Neuronal stem cell (in vitro differentiated cells): Measurements from ENCODE around the gene KRT24.

Experiments used
- DNase-seq: peaks from one replicate; pipeline ENCODE4 v3.0.0-alpha.2; 2013; ENCODE audit warnings: low spot score
- H2AFZ ChIP-seq: one replicate; pipeline ENCODE4 v1.6.1; 2013; ENCODE audit warnings: mild to moderate bottlenecking, low read length, inconsistent platforms
- H2AK5ac ChIP-seq: 2 replicates; pipeline ENCODE4 v1.6.1; 2013; ENCODE audit warnings: low read depth, mild to moderate bottlenecking, inconsistent platforms, low read length, moderate library complexity, mixed read lengths
- H2BK120ac ChIP-seq: 2 replicates; pipeline ENCODE4 v1.6.1; 2013; ENCODE audit warnings: low read depth, mild to moderate bottlenecking, inconsistent platforms, low read length, moderate library complexity, mixed read lengths
- H2BK12ac ChIP-seq: one replicate; pipeline ENCODE4 v1.6.1; 2013; ENCODE audit warnings: low read length, inconsistent platforms
- H2BK15ac ChIP-seq: 2 replicates; pipeline ENCODE4 v1.6.1; 2013; ENCODE audit warnings: mild to moderate bottlenecking, low read length, inconsistent platforms, mixed read lengths
- H2BK5ac ChIP-seq: one replicate; pipeline ENCODE4 v1.6.1; 2013; ENCODE audit warnings: inconsistent platforms, mild to moderate bottlenecking, low read length, moderate library complexity
- H3K14ac ChIP-seq: one replicate; pipeline ENCODE4 v1.6.1; 2013; ENCODE audit warnings: low read length, inconsistent platforms
- H3K18ac ChIP-seq: 2 replicates; pipeline ENCODE4 v1.6.1; 2013; ENCODE audit warnings: low read length, inconsistent platforms
- H3K23ac ChIP-seq: 2 replicates; pipeline ENCODE4 v1.6.1; 2013; ENCODE audit warnings: low read depth, mild to moderate bottlenecking, mixed read lengths, low read length, inconsistent platforms; ENCODE audit not compliant: poor library complexity
- H3K27ac ChIP-seq: replicated peaks from 3 replicates; pipeline ENCODE4 v1.5.1; 2013; ENCODE audit warnings: low read length, inconsistent platforms
- H3K27me3 ChIP-seq, 3 experiments: 2 replicates each; pipeline ENCODE4 v1.6.1; 2013; ENCODE audit warnings: low read length in 3 of 3, mild to moderate bottlenecking in 2 of 3, inconsistent platforms in 1 of 3, low read depth in 1 of 3, mixed read lengths in 1 of 3, moderate library complexity in 1 of 3; ENCODE audit not compliant: control insufficient read depth in 3 of 3, insufficient read depth in 3 of 3
- H3K36me3 ChIP-seq, 2 donors: replicated peaks in 1 of 2; 2 replicates each; pipeline ENCODE4 v1.6.1; 2013; ENCODE audit warnings: low read length in 2 of 2; ENCODE audit not compliant: control insufficient read depth in 2 of 2, insufficient read depth in 2 of 2
- H3K4ac ChIP-seq: 2 replicates; pipeline ENCODE4 v1.6.1; 2013; ENCODE audit warnings: inconsistent platforms, mild to moderate bottlenecking, low read length, moderate library complexity
- H3K4me1 ChIP-seq, 2 donors: 1 replicate in 1 of 2; 2 replicates in 1 of 2; pipeline ENCODE4 v1.6.1; 2013; ENCODE audit warnings: low read length in 2 of 2, low read depth in 1 of 2; ENCODE audit not compliant: control insufficient read depth in 2 of 2, insufficient read depth in 1 of 2
- H3K4me2 ChIP-seq: one replicate; pipeline ENCODE4 v1.6.1; 2013; ENCODE audit warnings: mild to moderate bottlenecking, low read length, inconsistent platforms; ENCODE audit not compliant: insufficient read depth, poor library complexity, severe bottlenecking
- H3K4me3 ChIP-seq, 2 donors: 2 replicates each; pipeline ENCODE4 v1.5.1; 2013; ENCODE audit warnings: low read length in 2 of 2, mild to moderate bottlenecking in 2 of 2, inconsistent platforms in 1 of 2, moderate library complexity in 1 of 2
- H3K79me1 ChIP-seq: one replicate; pipeline ENCODE4 v1.6.1; 2013; ENCODE audit warnings: low read depth, mild to moderate bottlenecking, inconsistent platforms, low read length, moderate library complexity
- H3K9ac ChIP-seq: one replicate; pipeline ENCODE4 v1.6.1; 2013; ENCODE audit warnings: mild to moderate bottlenecking, low read depth, low read length, inconsistent platforms; ENCODE audit not compliant: poor library complexity
- H3K9me3 ChIP-seq, 2 donors: replicated peaks in 1 of 2; 2 replicates each; pipeline versions ENCODE3 to v1.6.1; 2013; ENCODE audit warnings: low read length in 2 of 2, mild to moderate bottlenecking in 2 of 2, inconsistent platforms in 1 of 2, low read depth in 1 of 2, mixed read lengths in 1 of 2, moderate library complexity in 1 of 2; ENCODE audit not compliant: control insufficient read depth in 2 of 2, insufficient read depth in 1 of 2
- H4K8ac ChIP-seq: one replicate; pipeline ENCODE4 v1.6.1; 2013; ENCODE audit warnings: low read depth, mild to moderate bottlenecking, inconsistent platforms, low read length, moderate library complexity
- H4K91ac ChIP-seq: one replicate; pipeline ENCODE4 v1.6.1; 2013; ENCODE audit warnings: low read length, low read depth, mild to moderate bottlenecking, inconsistent platforms; ENCODE audit not compliant: poor library complexity
- WGBS, 2 donors: extraction: QIAGEN DNeasy Blood & Tissue Kit; methylation state at CpG; one replicate each; pipeline ENCODE4 v1.1.7; 2013; ENCODE audit warnings: missing lambda C conversion rate in 2 of 2, mixed read lengths in 1 of 2; ENCODE audit not compliant: insufficient read length in 2 of 2, insufficient replicate concordance in 1 of 2; ENCODE audit errors: extremely low coverage in 2 of 2; 5-methylcytosine and 5-hydroxymethylcytosine counted together

KRT24 gene

DNA sequence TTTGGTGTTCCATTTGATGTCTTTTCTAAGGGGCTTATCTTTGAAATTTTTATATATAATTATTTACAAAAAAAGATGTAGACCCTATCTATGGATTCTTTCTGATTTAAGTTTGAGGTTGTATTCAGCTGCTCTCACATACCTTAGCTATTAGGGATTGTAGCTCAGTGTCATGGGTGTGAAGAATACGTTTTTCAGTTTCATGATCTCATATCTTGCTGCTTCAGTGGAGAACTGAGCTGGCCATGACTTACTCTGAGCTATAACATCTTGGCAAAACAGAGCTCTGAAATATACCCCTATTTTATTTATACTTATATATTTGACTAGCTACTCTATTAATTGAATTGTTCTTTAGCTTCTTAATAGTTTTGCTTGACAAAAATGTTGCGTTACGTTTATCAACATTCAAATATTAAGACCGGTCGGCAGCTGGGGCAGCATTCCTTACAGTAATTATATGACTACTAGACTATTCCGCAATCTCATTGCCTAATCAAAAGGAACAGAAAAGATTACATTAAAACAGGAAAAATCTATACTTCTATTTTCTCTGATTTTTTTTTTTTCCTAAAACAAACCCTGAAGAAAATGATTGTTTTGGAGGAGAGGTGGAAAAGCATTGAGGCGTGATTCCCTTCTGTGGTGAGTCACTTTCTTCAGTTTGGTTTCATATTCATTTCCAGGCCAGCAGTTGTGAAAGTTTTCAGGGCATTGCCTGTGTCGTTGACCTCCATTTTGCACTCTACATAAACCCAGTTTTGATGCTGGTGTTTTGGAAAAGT is 24.1 kb upstream of the KRT24 start:
- no peak overlapping the region for H2AFZ ChIP-seq
- H4K8ac ChIP-seq: no peak overlapping the region
- no peak overlapping the region for H2BK15ac ChIP-seq
- no peak overlapping the region for H3K9ac ChIP-seq
- H4K91ac ChIP-seq: no peak overlapping the region
- no peak overlapping the region for H2BK120ac ChIP-seq
- no peak overlapping the region for H3K4me3 ChIP-seq
- H2BK12ac ChIP-seq: no peak overlapping the region
- no peak for DNase-seq
- H3K18ac ChIP-seq: no peak overlapping the region
- H3K23ac ChIP-seq: no peak overlapping the region
- H3K9me3 ChIP-seq: no peaks in the 10 kb centered on the region
- no peak overlapping the region for H3K14ac ChIP-seq
- no peak overlapping the region for H2AK5ac ChIP-seq
- no peaks in the 10 kb centered on the region for H3K79me1 ChIP-seq
- H3K4me1 ChIP-seq: no peaks in the 10 kb centered on the region
- peaks cover 0 to 4% (median 0%) of the 10 kb centered on the region in 3 experiments for H3K27me3 ChIP-seq
- H3K27ac ChIP-seq: no peak overlapping the region
- no peak overlapping the region for H2BK5ac ChIP-seq
- no CpG with 5 or more reads among the region's 8 CpGs for WGBS, 2 donors
- H3K4me2 ChIP-seq: no peak overlapping the region
- no peaks in the 10 kb centered on the region for H3K36me3 ChIP-seq
- H3K4ac ChIP-seq: no peak overlapping the region

DNA sequence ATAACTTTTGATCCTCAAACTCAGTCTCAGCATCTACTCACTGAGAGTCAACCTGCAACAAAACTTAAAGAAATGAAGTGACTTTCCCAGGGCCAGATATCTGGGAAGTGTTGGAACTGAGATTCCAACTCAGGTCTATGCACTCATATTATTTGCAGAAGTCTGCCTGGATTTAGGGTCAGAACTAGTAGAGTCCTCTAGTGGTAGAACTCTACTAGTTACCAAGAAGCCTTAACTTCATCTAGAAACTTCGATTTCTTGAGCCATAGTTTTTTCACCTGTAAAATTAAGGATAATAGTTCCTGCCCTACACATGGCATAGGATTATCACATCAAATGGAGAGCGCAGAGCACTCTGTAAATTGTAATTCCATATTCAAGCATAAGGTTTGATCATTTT is 23.4 kb upstream of the KRT24 start:
- Histone ChIP-seq H4K91ac (no peak overlapping the region), H2AFZ (no peak overlapping the region), H3K27me3 (peaks cover 0 to 5% (median 0%) of the 10 kb centered on the region in 3 experiments), H3K23ac (no peak overlapping the region), H3K36me3 (no peaks in the 10 kb centered on the region), H3K14ac (no peak overlapping the region), H4K8ac (no peak overlapping the region), H3K79me1 (no peaks in the 10 kb centered on the region), H3K27ac (no peak overlapping the region), H2BK120ac (no peak overlapping the region), H3K4me2 (no peak overlapping the region), H3K9ac (no peak overlapping the region), H2BK5ac (no peak overlapping the region), H3K18ac (no peak overlapping the region), H2BK15ac (no peak overlapping the region), H3K9me3 (no peaks in the 10 kb centered on the region), H2BK12ac (no peak overlapping the region), H3K4ac (no peak overlapping the region), H3K4me1 (no peaks in the 10 kb centered on the region), H3K4me3 (no peak overlapping the region), H2AK5ac (no peak overlapping the region)
- no peak for DNase-seq
- WGBS, 2 donors: no CpG with 5 or more reads among the region's 2 CpGs

GRCh38 chr17:40724656-40725055 is 21.1 kb upstream of the KRT24 start:
- H2BK5ac ChIP-seq: no peak overlapping the region
- no peaks in the 10 kb centered on the region for H3K36me3 ChIP-seq
- H3K79me1 ChIP-seq: no peaks in the 10 kb centered on the region
- no CpG with 5 or more reads among the region's 1 CpG for WGBS, 2 donors
- H3K4me3 ChIP-seq: no peak overlapping the region
- H3K4ac ChIP-seq: no peak overlapping the region
- H2BK12ac ChIP-seq: no peak overlapping the region
- H3K27ac ChIP-seq: no peak overlapping the region
- H3K4me1 ChIP-seq: no peaks in the 10 kb centered on the region
- H3K14ac ChIP-seq: no peak overlapping the region
- no peak overlapping the region for H2AK5ac ChIP-seq
- H3K23ac ChIP-seq: no peak overlapping the region
- H3K9me3 ChIP-seq: no peaks in the 10 kb centered on the region
- no peak overlapping the region for H4K8ac ChIP-seq
- no peak overlapping the region for H3K18ac ChIP-seq
- H3K4me2 ChIP-seq: no peak overlapping the region
- no peak overlapping the region for H2AFZ ChIP-seq
- no peak overlapping the region for H2BK15ac ChIP-seq
- no peak overlapping the region for H4K91ac ChIP-seq
- peaks cover 0 to 6% (median 0%) of the 10 kb centered on the region in 3 experiments for H3K27me3 ChIP-seq
- DNase-seq: no peak
- no peak overlapping the region for H2BK120ac ChIP-seq
- H3K9ac ChIP-seq: no peak overlapping the region

DNA sequence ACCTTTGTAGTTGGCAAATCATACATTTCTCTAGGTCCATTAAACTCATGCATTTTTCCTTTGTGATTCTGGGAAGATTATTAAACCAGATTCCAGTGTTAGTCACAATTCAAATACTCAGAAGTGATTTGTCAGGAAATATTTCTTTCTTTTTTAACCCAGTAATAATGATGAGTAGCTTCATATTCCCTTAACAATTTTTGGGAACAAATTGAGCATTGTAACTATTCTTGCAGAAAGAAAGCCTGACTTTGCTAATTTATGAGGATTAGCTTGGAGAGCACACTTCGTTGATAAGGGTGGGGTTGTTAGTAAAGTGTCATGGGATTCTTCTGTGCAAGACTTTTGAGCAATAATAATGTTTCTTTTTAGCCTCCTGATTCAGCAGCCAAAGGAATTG is 18.7 kb upstream of the KRT24 start:
- H3K27ac ChIP-seq: no peak overlapping the region
- WGBS, 2 donors: no CpG with 5 or more reads among the region's 1 CpG

More for the DNA sequence above, 18.7 kb upstream of the KRT24 start:
- Histone ChIP-seq H4K91ac (no peak overlapping the region), H3K4ac (no peak overlapping the region), H3K36me3 (no peaks in the 10 kb centered on the region), H2BK12ac (no peak overlapping the region), H3K27me3 (peaks cover 0 to 9% (median 0%) of the 10 kb centered on the region in 3 experiments), H3K4me3 (no peak overlapping the region), H3K9me3 (no peaks in the 10 kb centered on the region), H3K9ac (no peak overlapping the region), H2AK5ac (no peak overlapping the region), H2BK120ac (no peak overlapping the region), H3K18ac (no peak overlapping the region), H3K14ac (no peak overlapping the region), H3K4me2 (no peak overlapping the region), H2AFZ (no peak overlapping the region), H3K23ac (no peak overlapping the region), H3K79me1 (no peaks in the 10 kb centered on the region), H2BK15ac (no peak overlapping the region), H4K8ac (no peak overlapping the region), H2BK5ac (no peak overlapping the region), H3K4me1 (no peaks in the 10 kb centered on the region)
- no peak for DNase-seq
